Measurements from ENCODE around the gene ENTPD1. TPM values are rescaled to one million over a fixed set of nuclear protein-coding genes. Genes with fewer than 3 reads are reported as not detected.

Gene ENTPD1, protein sequence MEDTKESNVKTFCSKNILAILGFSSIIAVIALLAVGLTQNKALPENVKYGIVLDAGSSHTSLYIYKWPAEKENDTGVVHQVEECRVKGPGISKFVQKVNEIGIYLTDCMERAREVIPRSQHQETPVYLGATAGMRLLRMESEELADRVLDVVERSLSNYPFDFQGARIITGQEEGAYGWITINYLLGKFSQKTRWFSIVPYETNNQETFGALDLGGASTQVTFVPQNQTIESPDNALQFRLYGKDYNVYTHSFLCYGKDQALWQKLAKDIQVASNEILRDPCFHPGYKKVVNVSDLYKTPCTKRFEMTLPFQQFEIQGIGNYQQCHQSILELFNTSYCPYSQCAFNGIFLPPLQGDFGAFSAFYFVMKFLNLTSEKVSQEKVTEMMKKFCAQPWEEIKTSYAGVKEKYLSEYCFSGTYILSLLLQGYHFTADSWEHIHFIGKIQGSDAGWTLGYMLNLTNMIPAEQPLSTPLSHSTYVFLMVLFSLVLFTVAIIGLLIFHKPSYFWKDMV
- 1,304 and 1,321 TPM in 2 replicates for total RNA-seq (2013; cell fraction: nucleolus; rRNA removed)
- total RNA-seq (2014; rRNA removed) (174 and 207 TPM in 2 replicates), total RNA-seq (2014; rRNA removed; fragmentation: Illumina TruSeq; extraction: Trizol) (211 and 225 TPM in 2 replicates), total RNA-seq (2021) (191 and 192 TPM in 2 replicates), polyA plus RNA-seq (2011; rRNA removed) (413 and 501 TPM in 2 replicates), polyA plus RNA-seq (2014; fragmentation: Illumina TruSeq; extraction: Trizol) (267 and 329 TPM in 2 replicates), polyA plus RNA-seq (2014; fragmentation: Nextera tagmentation; extraction: Ambion mirVana) (100 to 1,000 TPM; 110 to 113 TPM), polyA plus RNA-seq (2014; rRNA removed) (126 and 147 TPM in 2 replicates), polyA plus RNA-seq (2016; fragmentation: Nextera tagmentation; extraction: Ambion mirVana) (100 to 1,000 TPM; 129 to 137 TPM), polyA minus RNA-seq (2011; rRNA and poly(A)+ RNA removed) (467 and 533 TPM in 2 replicates), Bru-seq, nascent RNA (percentile 98 among the genes with signal in this experiment), BruChase-seq, experiment 1, labeled RNA remaining after a 6-hour chase (percentile 94 among the genes with signal in this experiment), BruChase-seq, experiment 2, labeled RNA remaining after a 2-hour chase (percentile 94 among the genes with signal in this experiment)
- 134 TPM for polyA plus RNA-seq (2011; ENCODE audit: low read depth)
- polyA plus RNA-seq (2011; cell fraction: cytosol; rRNA removed), result 240 and 247 TPM in 2 replicates
- polyA plus RNA-seq (2011; cell fraction: nucleus; rRNA removed), result 347 and 487 TPM in 2 replicates
- polyA plus RNA-seq (2012), result 141 and 153 TPM in 2 replicates
- polyA minus RNA-seq (2011; cell fraction: cytosol; rRNA and poly(A)+ RNA removed), result 132 and 154 TPM in 2 replicates
- 363 and 434 TPM in 2 replicates for polyA minus RNA-seq (2011; cell fraction: nucleus; rRNA and poly(A)+ RNA removed)
- long read RNA-seq, experiment 1, transcript ENTPD1-203 (10 exons, 1,903 nt), result minor isoform, 5 of 167 reads
- long read RNA-seq, experiment 1, transcript ENTPD1-201 (10 exons, 2,035 nt), result major isoform, 108 of 167 reads
- long read RNA-seq, experiment 1, partial matches to known transcripts, result 8 of 167 reads
- long read RNA-seq, experiment 1, other reads (novel, unspliced or antisense), result 44 of 167 reads
- long read RNA-seq, experiment 2, transcript ENTPD1-201 (10 exons, 2,035 nt), result major isoform, 916 of 1,353 reads
- long read RNA-seq, experiment 2, transcript ENTPD1-213 (9 exons, 1,830 nt), result minor isoform, 8 of 1,353 reads
- long read RNA-seq, experiment 2, transcript ENTPD1-203 (10 exons, 1,903 nt), result minor isoform, 22 of 1,353 reads
- long read RNA-seq, experiment 2, partial matches to known transcripts, result 120 of 1,353 reads
- long read RNA-seq, experiment 2, other reads (novel, unspliced or antisense), result 283 of 1,353 reads

DNA sequence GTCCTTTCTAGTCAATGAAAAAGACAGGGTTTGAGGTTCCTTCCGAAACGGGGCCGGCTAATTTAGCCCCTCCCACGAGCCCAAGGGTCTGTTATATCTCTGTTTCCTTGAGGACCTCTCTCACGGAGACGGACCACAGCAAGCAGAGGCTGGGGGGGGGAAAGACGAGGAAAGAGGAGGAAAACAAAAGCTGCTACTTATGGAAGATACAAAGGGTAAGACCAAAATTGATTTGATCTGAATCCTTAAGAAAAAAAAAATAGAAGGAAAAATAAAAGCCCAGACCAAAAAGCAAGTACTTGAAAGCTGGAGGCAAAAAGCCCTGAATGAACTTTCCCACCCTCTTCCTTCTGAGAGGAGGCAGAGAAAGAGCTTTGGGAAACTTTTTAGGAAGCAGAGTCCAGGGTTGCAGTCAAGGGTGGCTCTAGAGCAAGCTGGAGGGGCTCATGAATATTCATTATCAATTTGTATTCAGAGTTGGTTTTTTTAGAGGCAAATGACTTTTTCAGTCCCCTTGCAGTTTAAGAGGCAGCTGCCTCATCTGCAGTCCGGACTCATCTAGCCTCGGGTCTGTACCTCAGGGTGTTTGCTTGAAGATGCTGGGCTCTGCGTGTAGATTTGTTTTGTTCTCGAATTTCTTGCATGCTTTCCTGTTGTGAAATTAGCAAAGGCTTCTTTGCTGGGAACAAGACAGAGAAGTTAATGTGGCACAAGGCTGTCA lies at the start of gene ENTPD1:
ENTPD1 (plus strand) TSS at position 123 of the 721 bp plus-strand sequence; CDS start at position 200, 77 bp downstream.
- ATAC-seq, result peak; percentile 24
- H3K4me3 ChIP-seq, result peak within 1 kb of the TSS; percentile 94
- CTCF ChIA-PET, result interaction anchor here (1.2 to 9.9 kb wide), 8 partner anchors 14 to 82 kb away, joined by 3 to 187 read pairs (median 16); partner anchors contain the start of gene TCTN3
- 2% methylated on average over 11 of the region's 11 CpGs for WGBS (ENCODE audit: insufficient coverage, insufficient replicate concordance, low lambda C conversion rate, missing lambda C conversion rate)
- TSS peak; percentile 69 for BruUV-seq (replicated peaks)
- POLR2A ChIA-PET, result interaction anchor here (0.7 to 10.1 kb wide), 12 partner anchors 13 to 917 kb away, joined by 3 to 313 read pairs (median 8); partner anchors contain the start of gene TCTN3
- SMC1A ChIA-PET (ENCODE audit: uncharacterized antibody, unreplicated experiment), result interaction anchor here (0.7 to 12.3 kb wide), 20 partner anchors 11 to 109 kb away, joined by 3 to 547 read pairs (median 6); partner anchors contain the start of gene TCTN3
- no peak for FAIRE-seq
- H3K9me3 ChIP-seq (replicated peaks; ENCODE audit: control insufficient read depth, insufficient read depth, low read length), result no peaks in the 10 kb centered on the region; the same call in 2 of the 3 replicates
- peak within 1 kb of the TSS; percentile 82 for H3K9ac ChIP-seq (ENCODE audit: control insufficient read depth, insufficient read depth, low read length)
- H3K4me2 ChIP-seq (ENCODE audit: control insufficient read depth, insufficient read depth), result peak within 1 kb of the TSS; percentile 90
- no peaks in the 10 kb centered on the region for H3K36me3 ChIP-seq (ENCODE audit: control insufficient read depth in 2 of 2, insufficient read depth in 2 of 2, low read length in 1 of 2)
- H2AFZ ChIP-seq (ENCODE audit: control insufficient read depth, low read depth, low read length), result peak within 1 kb of the TSS; percentile 3; the same call in 1 of the 2 replicates
- H3K79me2 ChIP-seq (ENCODE audit: control insufficient read depth, insufficient read depth, low read length), result peaks cover 59% of the 10 kb centered on the region
- RAD21 ChIA-PET (ENCODE audit: unreplicated experiment), result interaction anchor here (1.2 to 11.1 kb wide), 12 partner anchors 11 to 81 kb away, joined by 4 to 374 read pairs (median 15); partner anchors contain the start of gene TCTN3
- intact Hi-C loops (cut with micrococcal nuclease; ENCODE audit: unreplicated experiment) (loop anchor here (10.0 kb wide), 1 partner anchor 461 kb away; the partner anchor contains the start of gene PDLIM1), in situ Hi-C loops (cut with MboI) (loop anchor here (10.0 kb wide), 1 partner anchor 461 kb away; the partner anchor contains the start of gene PDLIM1)
- no peaks in the 10 kb centered on the region for H3K27me3 ChIP-seq (replicated peaks in 1 of 2; ENCODE audit: control insufficient read depth in 2 of 2, insufficient read depth in 2 of 2, low read length in 1 of 2)
- DNase-seq (ENCODE audit: low read depth, low spot score), result peak; percentile 48
- no peaks in the 10 kb centered on the region for H4K20me1 ChIP-seq (ENCODE audit: control insufficient read depth, insufficient read depth)
- H3K27ac ChIP-seq (ENCODE audit: control insufficient read depth, insufficient read depth), result peak within 1 kb of the TSS; percentile 96
- peaks cover 15% of the 10 kb centered on the region; the same call in 1 of the 2 replicates for H3K4me1 ChIP-seq (ENCODE audit: control insufficient read depth, insufficient read depth, low read length)
- TF ChIP-seq TARDBP (IDR thresholded peaks at IDR 0.05; ENCODE audit: borderline replicate concordance) (no peak), JUNB (IDR thresholded peaks at IDR 0.05) (no peak), YBX1 (IDR thresholded peaks at IDR 0.05) (no peak), SMC3 (IDR thresholded peaks at IDR 0.05; ENCODE audit: borderline replicate concordance, low read length) (peak; percentile 9; the same call in 1 of the 2 replicates)
- TF ChIP-seq, protein P1, sequence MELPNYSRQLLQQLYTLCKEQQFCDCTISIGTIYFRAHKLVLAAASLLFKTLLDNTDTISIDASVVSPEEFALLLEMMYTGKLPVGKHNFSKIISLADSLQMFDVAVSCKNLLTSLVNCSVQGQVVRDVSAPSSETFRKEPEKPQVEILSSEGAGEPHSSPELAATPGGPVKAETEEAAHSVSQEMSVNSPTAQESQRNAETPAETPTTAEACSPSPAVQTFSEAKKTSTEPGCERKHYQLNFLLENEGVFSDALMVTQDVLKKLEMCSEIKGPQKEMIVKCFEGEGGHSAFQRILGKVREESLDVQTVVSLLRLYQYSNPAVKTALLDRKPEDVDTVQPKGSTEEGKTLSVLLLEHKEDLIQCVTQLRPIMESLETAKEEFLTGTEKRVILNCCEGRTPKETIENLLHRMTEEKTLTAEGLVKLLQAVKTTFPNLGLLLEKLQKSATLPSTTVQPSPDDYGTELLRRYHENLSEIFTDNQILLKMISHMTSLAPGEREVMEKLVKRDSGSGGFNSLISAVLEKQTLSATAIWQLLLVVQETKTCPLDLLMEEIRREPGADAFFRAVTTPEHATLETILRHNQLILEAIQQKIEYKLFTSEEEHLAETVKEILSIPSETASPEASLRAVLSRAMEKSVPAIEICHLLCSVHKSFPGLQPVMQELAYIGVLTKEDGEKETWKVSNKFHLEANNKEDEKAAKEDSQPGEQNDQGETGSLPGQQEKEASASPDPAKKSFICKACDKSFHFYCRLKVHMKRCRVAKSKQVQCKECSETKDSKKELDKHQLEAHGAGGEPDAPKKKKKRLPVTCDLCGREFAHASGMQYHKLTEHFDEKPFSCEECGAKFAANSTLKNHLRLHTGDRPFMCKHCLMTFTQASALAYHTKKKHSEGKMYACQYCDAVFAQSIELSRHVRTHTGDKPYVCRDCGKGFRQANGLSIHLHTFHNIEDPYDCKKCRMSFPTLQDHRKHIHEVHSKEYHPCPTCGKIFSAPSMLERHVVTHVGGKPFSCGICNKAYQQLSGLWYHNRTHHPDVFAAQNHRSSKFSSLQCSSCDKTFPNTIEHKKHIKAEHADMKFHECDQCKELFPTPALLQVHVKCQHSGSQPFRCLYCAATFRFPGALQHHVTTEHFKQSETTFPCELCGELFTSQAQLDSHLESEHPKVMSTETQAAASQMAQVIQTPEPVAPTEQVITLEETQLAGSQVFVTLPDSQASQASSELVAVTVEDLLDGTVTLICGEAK (IDR thresholded peaks at IDR 0.05; ENCODE audit: borderline replicate concordance), result no peak
- TF ChIP-seq, protein P2, sequence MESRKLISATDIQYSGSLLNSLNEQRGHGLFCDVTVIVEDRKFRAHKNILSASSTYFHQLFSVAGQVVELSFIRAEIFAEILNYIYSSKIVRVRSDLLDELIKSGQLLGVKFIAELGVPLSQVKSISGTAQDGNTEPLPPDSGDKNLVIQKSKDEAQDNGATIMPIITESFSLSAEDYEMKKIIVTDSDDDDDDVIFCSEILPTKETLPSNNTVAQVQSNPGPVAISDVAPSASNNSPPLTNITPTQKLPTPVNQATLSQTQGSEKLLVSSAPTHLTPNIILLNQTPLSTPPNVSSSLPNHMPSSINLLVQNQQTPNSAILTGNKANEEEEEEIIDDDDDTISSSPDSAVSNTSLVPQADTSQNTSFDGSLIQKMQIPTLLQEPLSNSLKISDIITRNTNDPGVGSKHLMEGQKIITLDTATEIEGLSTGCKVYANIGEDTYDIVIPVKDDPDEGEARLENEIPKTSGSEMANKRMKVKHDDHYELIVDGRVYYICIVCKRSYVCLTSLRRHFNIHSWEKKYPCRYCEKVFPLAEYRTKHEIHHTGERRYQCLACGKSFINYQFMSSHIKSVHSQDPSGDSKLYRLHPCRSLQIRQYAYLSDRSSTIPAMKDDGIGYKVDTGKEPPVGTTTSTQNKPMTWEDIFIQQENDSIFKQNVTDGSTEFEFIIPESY (IDR thresholded peaks at IDR 0.05), result no peak
- TF ChIP-seq, protein P3, sequence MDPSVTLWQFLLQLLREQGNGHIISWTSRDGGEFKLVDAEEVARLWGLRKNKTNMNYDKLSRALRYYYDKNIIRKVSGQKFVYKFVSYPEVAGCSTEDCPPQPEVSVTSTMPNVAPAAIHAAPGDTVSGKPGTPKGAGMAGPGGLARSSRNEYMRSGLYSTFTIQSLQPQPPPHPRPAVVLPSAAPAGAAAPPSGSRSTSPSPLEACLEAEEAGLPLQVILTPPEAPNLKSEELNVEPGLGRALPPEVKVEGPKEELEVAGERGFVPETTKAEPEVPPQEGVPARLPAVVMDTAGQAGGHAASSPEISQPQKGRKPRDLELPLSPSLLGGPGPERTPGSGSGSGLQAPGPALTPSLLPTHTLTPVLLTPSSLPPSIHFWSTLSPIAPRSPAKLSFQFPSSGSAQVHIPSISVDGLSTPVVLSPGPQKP (IDR thresholded peaks at IDR 0.05; ENCODE audit: low read depth, low read length), result no peak
